Fibroblast of pulmonary artery (primary cell): ENCODE measurements around the gene KRT6B.

Source experiments
- DNase-seq: peaks from one replicate; pipeline ENCODE4 v3.0.0-alpha.2; 2010; ENCODE audit warnings: low read depth
- H3K4me3 ChIP-seq: replicated peaks from 2 replicates; pipeline ENCODE4 v1.5.1; 2011; ENCODE audit warnings: low read depth, mild to moderate bottlenecking, control low read depth, low read length, moderate library complexity
- TF ChIP-seq, protein P1 (sequence below): IDR thresholded peaks from 2 replicates; pipeline ENCODE4 v1.5.1; 2011; ENCODE audit warnings: mild to moderate bottlenecking, control low read depth, low read length, inconsistent platforms; ENCODE audit errors: missing control alignments

KRT6B gene

DNA sequence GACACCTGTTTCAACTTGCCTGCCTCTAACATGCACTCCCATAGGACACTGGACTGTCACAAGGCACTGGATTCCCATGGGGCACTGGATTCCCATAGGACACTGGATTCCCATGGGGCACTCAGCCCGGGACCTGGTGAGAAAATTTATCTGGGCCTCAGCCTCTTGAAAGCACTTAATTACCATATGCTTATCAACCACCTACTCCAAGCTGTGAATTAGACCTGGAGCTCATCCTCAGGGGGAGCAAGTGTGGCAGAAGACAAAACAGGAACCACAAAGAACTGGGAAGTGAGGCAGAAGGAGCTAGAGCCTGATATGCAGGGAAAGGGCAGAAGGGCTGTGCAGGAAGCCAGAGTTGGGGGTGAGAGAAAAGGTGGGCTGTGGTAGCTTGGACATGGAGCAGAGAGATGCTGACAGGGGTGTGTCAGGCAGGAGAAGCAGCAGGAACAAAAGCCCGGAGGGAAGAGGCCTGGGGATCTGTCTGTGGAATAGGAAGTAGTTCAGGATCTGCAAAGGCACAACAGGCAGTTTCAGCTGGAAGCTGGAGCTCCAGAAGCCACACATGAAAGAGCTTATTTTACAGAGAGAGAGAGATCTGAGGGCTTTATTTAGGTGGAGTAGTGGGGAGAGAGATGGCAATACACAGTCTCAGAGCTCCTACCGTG is 48.9 kb downstream of the KRT6B start:
- H3K4me3 ChIP-seq: no peak overlapping the region
- TF ChIP-seq, protein P1, sequence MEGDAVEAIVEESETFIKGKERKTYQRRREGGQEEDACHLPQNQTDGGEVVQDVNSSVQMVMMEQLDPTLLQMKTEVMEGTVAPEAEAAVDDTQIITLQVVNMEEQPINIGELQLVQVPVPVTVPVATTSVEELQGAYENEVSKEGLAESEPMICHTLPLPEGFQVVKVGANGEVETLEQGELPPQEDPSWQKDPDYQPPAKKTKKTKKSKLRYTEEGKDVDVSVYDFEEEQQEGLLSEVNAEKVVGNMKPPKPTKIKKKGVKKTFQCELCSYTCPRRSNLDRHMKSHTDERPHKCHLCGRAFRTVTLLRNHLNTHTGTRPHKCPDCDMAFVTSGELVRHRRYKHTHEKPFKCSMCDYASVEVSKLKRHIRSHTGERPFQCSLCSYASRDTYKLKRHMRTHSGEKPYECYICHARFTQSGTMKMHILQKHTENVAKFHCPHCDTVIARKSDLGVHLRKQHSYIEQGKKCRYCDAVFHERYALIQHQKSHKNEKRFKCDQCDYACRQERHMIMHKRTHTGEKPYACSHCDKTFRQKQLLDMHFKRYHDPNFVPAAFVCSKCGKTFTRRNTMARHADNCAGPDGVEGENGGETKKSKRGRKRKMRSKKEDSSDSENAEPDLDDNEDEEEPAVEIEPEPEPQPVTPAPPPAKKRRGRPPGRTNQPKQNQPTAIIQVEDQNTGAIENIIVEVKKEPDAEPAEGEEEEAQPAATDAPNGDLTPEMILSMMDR: no peak
- DNase-seq: no peak

DNA sequence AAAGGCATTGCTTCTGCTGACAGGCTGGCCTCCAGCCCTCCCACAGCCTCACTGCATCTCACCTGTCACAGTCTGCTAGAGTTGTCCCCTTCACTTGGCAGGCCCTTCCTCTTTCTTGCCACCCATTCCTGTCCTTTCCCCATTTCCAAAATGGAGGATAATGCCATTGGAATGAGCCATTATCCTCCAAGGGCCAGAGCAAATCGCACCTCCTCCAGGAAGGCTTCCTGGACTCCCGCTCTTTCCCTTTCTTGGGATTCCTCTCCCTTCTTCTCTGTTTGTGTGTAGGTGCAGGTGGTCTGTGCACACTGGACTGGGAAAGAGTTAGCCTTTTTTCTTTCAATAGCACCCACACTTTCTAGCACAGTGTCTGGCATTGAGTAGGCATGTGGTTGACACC is 49.6 kb downstream of the KRT6B start:
- TF ChIP-seq, protein P1: no peak
- DNase-seq: no peak

DNA sequence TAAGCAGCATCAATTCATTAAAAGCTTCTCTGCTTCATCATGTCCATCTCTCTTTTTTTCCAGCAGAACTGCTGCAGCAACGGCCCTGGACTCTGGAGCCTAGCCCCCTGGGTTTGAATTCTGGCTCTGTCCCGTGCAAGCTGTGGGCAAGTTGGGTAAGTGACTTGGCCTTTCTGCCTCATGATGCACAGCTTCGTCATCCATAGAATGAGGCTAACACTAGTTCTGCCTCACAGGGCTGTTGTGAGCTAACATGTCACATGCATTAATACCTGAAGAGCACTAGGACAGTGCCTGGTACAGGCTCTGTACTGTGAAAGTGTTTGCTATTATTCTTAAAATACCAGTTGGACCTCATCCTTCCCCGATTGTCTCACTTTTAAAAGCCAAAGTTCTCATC is 50.0 kb downstream of the KRT6B start:
- H3K4me3 ChIP-seq: no peak overlapping the region
- DNase-seq: no peak
- TF ChIP-seq, protein P1: no peak

More for the DNA sequence above, 49.6 kb downstream of the KRT6B start:
- H3K4me3 ChIP-seq: no peak overlapping the region

DNA sequence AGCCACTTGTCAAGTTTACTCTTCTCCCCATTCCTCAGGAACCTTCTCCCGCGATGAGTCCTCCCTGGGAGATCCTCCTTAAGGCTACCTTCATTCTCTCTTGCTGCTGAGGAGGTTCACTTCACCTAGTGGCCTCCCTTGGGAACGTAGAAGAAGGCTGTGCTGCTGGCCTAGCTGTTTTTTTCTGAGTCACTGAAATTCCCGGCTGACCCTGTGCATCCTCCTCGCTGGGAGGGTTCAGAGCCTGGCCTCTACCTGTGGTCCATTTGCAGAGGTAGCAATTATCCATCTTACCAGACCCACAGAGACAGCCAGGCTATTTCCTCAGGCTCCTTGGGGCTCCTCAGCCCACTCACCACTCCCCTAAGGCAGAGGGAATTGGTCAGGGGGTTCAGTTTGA is 50.4 kb downstream of the KRT6B start:
- no peak for DNase-seq
- H3K4me3 ChIP-seq: no peak overlapping the region
- TF ChIP-seq, protein P1: no peak

DNA sequence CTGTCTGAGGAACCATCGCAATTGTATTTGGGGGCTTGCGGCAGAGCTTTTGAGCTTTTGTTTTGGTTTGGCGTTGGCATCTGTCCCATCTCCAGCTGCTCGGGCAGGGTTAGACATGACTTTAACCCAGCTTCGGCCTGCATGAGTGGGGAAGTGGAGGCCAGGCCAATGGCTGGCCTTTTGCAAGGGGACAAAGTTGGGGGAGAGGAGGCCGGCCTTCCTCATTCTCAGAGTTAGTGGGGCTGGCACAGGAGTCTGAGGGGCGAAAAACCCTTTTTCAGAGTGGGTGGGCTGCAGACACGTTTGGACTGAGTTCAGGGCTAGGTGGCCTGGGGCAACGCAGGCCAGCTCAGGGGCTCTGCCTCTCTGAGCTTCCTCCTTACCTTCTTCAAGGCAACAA is 51.0 kb downstream of the KRT6B start:
- no peak for DNase-seq
- TF ChIP-seq, protein P1: no peak
- H3K4me3 ChIP-seq: no peak overlapping the region

DNA sequence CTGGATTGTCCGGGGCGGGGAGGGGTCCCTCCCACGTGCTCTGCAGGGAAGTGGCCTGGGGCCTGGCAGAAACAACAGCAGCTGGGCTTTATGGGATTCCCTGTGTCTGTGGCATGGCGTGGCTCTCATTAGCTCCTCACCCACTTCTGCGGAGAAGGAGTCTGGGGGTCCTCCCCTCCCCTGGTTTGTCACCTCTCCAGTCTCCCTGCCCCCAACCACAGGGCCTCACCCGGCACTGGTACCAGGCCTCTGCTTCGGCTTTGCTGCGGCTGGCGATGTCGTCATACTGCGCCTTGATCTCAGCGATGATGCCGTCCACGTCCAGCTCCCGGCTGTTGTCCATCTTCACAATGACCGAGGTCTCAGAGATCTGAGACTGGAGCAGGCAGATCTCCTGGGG is 52.2 kb downstream of the KRT6B start:
- H3K4me3 ChIP-seq: no peak overlapping the region
- no peak for DNase-seq
- TF ChIP-seq, protein P1: no peak

DNA sequence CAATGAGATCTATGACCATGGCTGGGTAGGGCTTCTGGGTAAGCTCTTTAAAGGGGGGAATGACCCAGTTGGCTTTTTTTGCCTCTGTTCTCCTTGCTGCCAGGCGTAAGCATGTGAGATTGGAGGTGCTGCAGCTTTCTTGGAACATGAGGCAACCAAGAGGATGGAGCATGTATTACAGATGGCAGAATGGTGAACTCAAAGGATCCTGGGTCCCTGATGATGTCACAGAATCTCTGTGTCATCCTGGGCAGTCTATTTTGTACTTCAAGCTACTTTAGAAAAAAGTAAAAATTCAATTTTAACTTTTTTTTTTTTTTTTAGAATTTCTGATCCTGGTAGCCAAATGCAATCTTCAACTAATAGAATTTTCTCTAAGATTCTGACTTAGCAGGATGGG is 53.8 kb downstream of the KRT6B start:
- TF ChIP-seq, protein P1: no peak
- H3K4me3 ChIP-seq: no peak overlapping the region
- DNase-seq: no peak
